Osteoblast (primary cell): ENCODE results near the gene CIB4. TPM values are rescaled to one million over a fixed set of nuclear protein-coding genes. Genes with fewer than 3 reads are reported as not detected.

ENCODE experiments used
- DNase-seq: peaks from one replicate; pipeline ENCODE4 v3.0.0; 2011; ENCODE audit warnings: low spot score, mixed read lengths; ENCODE audit not compliant: insufficient read length; ENCODE audit errors: missing footprints
- H2AFZ ChIP-seq: 2 replicates; pipeline ENCODE4 v1.6.0; 2011; ENCODE audit warnings: mild to moderate bottlenecking, low read length
- H3K27ac ChIP-seq: 2 replicates; pipeline ENCODE4 v1.5.1; 2011; ENCODE audit warnings: mild to moderate bottlenecking, low read depth, low read length, moderate library complexity
- H3K27me3 ChIP-seq: 2 replicates; pipeline ENCODE4 v1.6.0; 2012; ENCODE audit warnings: mild to moderate bottlenecking, control low read depth, inconsistent platforms, low read length, moderate library complexity; ENCODE audit not compliant: insufficient read depth
- H3K36me3 ChIP-seq: 2 replicates; pipeline ENCODE4 v1.5.1; 2011; ENCODE audit warnings: mild to moderate bottlenecking, low read length, control low read depth, moderate library complexity; ENCODE audit not compliant: insufficient read depth
- H3K4me1 ChIP-seq: 2 replicates; pipeline ENCODE4 v1.5.1; 2011; ENCODE audit warnings: mild to moderate bottlenecking, low read length, control low read depth, moderate library complexity; ENCODE audit not compliant: insufficient read depth
- H3K4me2 ChIP-seq: 2 replicates; pipeline ENCODE4 v1.6.0; 2011; ENCODE audit warnings: mild to moderate bottlenecking, low read length; ENCODE audit not compliant: insufficient read depth
- H3K4me3 ChIP-seq: fragments of 200-600 bp; sonication (generic); 3 replicates; pipeline ENCODE4 v1.5.1; 2012; ENCODE audit warnings: mild to moderate bottlenecking, low read length, inconsistent platforms; ENCODE audit not compliant: insufficient read depth
- H3K79me2 ChIP-seq: 2 replicates; pipeline ENCODE4 v1.6.0; 2012; ENCODE audit warnings: mild to moderate bottlenecking, low read length, control low read depth, inconsistent platforms; ENCODE audit not compliant: insufficient read depth
- H3K9me3 ChIP-seq: 2 replicates; pipeline ENCODE4 v1.5.1; 2011; ENCODE audit warnings: low read depth, low read length, control low read depth
- H4K20me1 ChIP-seq: 2 replicates; pipeline ENCODE4 v1.6.0; 2012; ENCODE audit warnings: mild to moderate bottlenecking, low read length, control low read depth; ENCODE audit not compliant: insufficient read depth
- total RNA-seq: library from RNA; depleted of rRNA; stranded (reverse); fragments of >200 nt; gene quantifications from 2 replicates; pipeline ENCODE4 v1.2.3, GENCODE V29; 2012
- TF ChIP-seq, protein P1 (sequence below): IDR thresholded peaks from 2 replicates; pipeline ENCODE4 v1.5.1; 2011; ENCODE audit warnings: mild to moderate bottlenecking, low read depth, low read length, moderate library complexity; ENCODE audit errors: extremely low read depth

CIB4 gene
- total RNA-seq, 1 donor = not detected

GRCh38 chr2:26540306-26540705, 100.9 kb downstream of the CIB4 start:
- Histone ChIP-seq H3K9me3 (no peaks in the 10 kb centered on the region), H2AFZ (no peak overlapping the region), H3K36me3 (no peaks in the 10 kb centered on the region), H3K79me2 (no peaks in the 10 kb centered on the region), H3K27ac (no peak overlapping the region), H3K4me3 (no peak overlapping the region), H4K20me1 (no peaks in the 10 kb centered on the region), H3K4me2 (no peak overlapping the region), H3K27me3 (peaks cover 12% of the 10 kb centered on the region), H3K4me1 (no peaks in the 10 kb centered on the region)
- no peak for DNase-seq
- TF ChIP-seq, protein P1, sequence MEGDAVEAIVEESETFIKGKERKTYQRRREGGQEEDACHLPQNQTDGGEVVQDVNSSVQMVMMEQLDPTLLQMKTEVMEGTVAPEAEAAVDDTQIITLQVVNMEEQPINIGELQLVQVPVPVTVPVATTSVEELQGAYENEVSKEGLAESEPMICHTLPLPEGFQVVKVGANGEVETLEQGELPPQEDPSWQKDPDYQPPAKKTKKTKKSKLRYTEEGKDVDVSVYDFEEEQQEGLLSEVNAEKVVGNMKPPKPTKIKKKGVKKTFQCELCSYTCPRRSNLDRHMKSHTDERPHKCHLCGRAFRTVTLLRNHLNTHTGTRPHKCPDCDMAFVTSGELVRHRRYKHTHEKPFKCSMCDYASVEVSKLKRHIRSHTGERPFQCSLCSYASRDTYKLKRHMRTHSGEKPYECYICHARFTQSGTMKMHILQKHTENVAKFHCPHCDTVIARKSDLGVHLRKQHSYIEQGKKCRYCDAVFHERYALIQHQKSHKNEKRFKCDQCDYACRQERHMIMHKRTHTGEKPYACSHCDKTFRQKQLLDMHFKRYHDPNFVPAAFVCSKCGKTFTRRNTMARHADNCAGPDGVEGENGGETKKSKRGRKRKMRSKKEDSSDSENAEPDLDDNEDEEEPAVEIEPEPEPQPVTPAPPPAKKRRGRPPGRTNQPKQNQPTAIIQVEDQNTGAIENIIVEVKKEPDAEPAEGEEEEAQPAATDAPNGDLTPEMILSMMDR = no peak

DNA sequence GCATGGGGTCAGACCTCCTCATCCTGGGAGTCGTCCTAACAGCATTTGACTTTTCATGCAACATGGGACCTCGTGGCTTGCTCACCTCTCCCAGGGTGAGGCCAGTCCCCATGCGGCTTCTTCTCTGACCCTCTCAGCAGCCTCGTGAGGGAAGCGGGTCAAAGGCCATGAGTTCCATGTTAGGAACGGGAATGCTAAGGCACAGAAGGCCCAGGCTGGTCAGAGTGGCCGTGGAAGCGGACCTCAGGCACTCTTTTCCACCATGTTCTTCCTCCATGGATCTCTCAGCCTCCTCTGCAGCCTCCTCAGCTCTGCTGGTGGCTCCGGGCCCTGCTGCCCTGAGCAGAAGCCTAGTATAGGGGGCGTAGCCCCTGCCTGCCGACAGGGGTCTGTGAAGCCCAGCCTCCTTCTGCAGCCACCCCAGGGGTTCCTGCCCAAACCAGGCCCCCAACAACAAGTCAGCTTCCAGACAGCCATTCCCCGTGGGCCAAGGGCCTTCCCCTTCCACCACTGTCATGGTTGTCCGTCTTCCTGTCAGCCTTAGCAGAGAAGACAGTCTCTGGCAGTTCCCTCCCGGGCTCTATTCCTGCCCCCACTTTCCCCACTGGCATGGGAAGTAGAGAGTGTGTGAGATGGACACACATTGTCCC, 103.2 kb downstream of the CIB4 start:
- no peaks in the 10 kb centered on the region for H4K20me1 ChIP-seq
- H3K4me1 ChIP-seq = no peaks in the 10 kb centered on the region
- DNase-seq = peak; percentile 64
- no peaks in the 10 kb centered on the region for H3K79me2 ChIP-seq
- no peak overlapping the region for H3K4me3 ChIP-seq
- H3K27ac ChIP-seq = no peak overlapping the region
- no peaks in the 10 kb centered on the region for H3K36me3 ChIP-seq
- no peak overlapping the region for H3K4me2 ChIP-seq
- no peaks in the 10 kb centered on the region for H3K9me3 ChIP-seq
- no peak overlapping the region for H2AFZ ChIP-seq
- peaks cover 13% of the 10 kb centered on the region for H3K27me3 ChIP-seq
- TF ChIP-seq, protein P1 = no peak

- Histone ChIP-seq H4K20me1 (no peaks in the 10 kb centered on the region), H3K79me2 (no peaks in the 10 kb centered on the region), H2AFZ (no peak overlapping the region), H3K4me2 (no peak overlapping the region), H3K27me3 (peaks cover 13% of the 10 kb centered on the region), H3K27ac (no peak overlapping the region), H3K4me1 (no peaks in the 10 kb centered on the region), H3K36me3 (no peaks in the 10 kb centered on the region), H3K9me3 (no peaks in the 10 kb centered on the region), H3K4me3 (no peak overlapping the region)
- TF ChIP-seq, protein P1 = no peak
- peak; percentile 57 for DNase-seq
Measured at GRCh38 chr2:26537069-26537825, 103.9 kb downstream of the CIB4 start.

GRCh38 chr2:26536371-26537068, 104.6 kb downstream of the CIB4 start:
- no peaks in the 10 kb centered on the region for H3K36me3 ChIP-seq
- H3K4me2 ChIP-seq = no peak overlapping the region
- peak; percentile 43 for DNase-seq
- no peak overlapping the region for H3K4me3 ChIP-seq
- H3K27ac ChIP-seq = no peak overlapping the region
- H3K9me3 ChIP-seq = no peaks in the 10 kb centered on the region
- H4K20me1 ChIP-seq = no peaks in the 10 kb centered on the region
- no peaks in the 10 kb centered on the region for H3K4me1 ChIP-seq
- peaks cover 6% of the 10 kb centered on the region for H3K27me3 ChIP-seq
- no peak overlapping the region for H2AFZ ChIP-seq
- no peaks in the 10 kb centered on the region for H3K79me2 ChIP-seq
- TF ChIP-seq, protein P1 = no peak
